ENCODE data around the gene MATN1.

MATN1 gene

DNA sequence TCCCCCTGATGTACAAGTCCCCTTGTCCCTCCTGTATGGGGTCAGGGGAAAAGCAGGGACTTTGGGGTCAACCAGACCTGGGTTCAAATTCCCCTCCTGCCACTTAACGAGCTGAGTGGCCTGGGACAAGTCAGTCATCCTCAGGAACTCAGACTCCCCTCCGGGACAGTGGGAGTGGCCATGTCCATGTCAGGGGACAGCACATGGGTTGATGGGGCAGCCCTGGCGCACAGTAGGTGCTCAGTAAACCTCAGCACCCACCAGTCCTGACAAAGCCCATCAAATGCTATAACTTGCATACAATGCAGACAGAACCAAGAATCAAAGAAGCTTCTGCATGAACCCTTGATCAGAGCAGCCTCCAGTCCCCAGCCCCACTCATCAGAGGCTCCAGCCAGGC, 30.0 kb downstream of the MATN1 start:
- Histone ChIP-seq H3K27me3 (ENCODE audit: insufficient read depth, low read length, poor library complexity, severe bottlenecking) (no peaks in the 10 kb centered on the region), H3K9me3 (ENCODE audit: insufficient read depth, low read depth, low read length) (no peaks in the 10 kb centered on the region), H3K4me3 (ENCODE audit: low read length, poor library complexity, severe bottlenecking) (no peak overlapping the region), H3K9me2 (replicated peaks; ENCODE audit: low read depth, low read length) (no peaks in the 10 kb centered on the region), H3F3A (ENCODE audit: low read depth) (no peaks in the 10 kb centered on the region), H4K20me1 (ENCODE audit: insufficient read depth, low read length, poor library complexity, severe bottlenecking) (no peaks in the 10 kb centered on the region), H3K79me2 (ENCODE audit: insufficient read depth, low read length) (no peaks in the 10 kb centered on the region), H3K4me2 (ENCODE audit: low read depth, low read length, poor library complexity, severe bottlenecking) (no peak overlapping the region), H3K9ac (ENCODE audit: low read depth, low read length, poor library complexity, severe bottlenecking) (no peak overlapping the region), H3K36me3 (ENCODE audit: insufficient read depth, low read length) (no peaks in the 10 kb centered on the region), H3K4me1 (ENCODE audit: insufficient read depth, low read length, poor library complexity, severe bottlenecking) (no peaks in the 10 kb centered on the region), H2AFZ (ENCODE audit: low read length) (no peak overlapping the region)
- TF ChIP-seq, protein P1, sequence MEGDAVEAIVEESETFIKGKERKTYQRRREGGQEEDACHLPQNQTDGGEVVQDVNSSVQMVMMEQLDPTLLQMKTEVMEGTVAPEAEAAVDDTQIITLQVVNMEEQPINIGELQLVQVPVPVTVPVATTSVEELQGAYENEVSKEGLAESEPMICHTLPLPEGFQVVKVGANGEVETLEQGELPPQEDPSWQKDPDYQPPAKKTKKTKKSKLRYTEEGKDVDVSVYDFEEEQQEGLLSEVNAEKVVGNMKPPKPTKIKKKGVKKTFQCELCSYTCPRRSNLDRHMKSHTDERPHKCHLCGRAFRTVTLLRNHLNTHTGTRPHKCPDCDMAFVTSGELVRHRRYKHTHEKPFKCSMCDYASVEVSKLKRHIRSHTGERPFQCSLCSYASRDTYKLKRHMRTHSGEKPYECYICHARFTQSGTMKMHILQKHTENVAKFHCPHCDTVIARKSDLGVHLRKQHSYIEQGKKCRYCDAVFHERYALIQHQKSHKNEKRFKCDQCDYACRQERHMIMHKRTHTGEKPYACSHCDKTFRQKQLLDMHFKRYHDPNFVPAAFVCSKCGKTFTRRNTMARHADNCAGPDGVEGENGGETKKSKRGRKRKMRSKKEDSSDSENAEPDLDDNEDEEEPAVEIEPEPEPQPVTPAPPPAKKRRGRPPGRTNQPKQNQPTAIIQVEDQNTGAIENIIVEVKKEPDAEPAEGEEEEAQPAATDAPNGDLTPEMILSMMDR (conservative IDR thresholded peaks at IDR 0.05; ENCODE audit: low read length) = no peak
- TF ChIP-seq EZH2phosphoT487 (IDR thresholded peaks at IDR 0.05; ENCODE audit: borderline replicate concordance) = no peak

GRCh38 chr1:30692948-30693301, 30.5 kb downstream of the MATN1 start:
- Histone ChIP-seq H3K4me2 (ENCODE audit: low read depth, low read length, poor library complexity, severe bottlenecking) (no peak overlapping the region), H3K36me3 (ENCODE audit: insufficient read depth, low read length) (no peaks in the 10 kb centered on the region), H3F3A (ENCODE audit: low read depth) (no peaks in the 10 kb centered on the region), H3K4me3 (ENCODE audit: low read length, poor library complexity, severe bottlenecking) (no peak overlapping the region), H3K79me2 (ENCODE audit: insufficient read depth, low read length) (no peaks in the 10 kb centered on the region), H3K4me1 (ENCODE audit: insufficient read depth, low read length, poor library complexity, severe bottlenecking) (no peaks in the 10 kb centered on the region), H2AFZ (ENCODE audit: low read length) (no peak overlapping the region), H4K20me1 (ENCODE audit: insufficient read depth, low read length, poor library complexity, severe bottlenecking) (no peaks in the 10 kb centered on the region), H3K9me3 (ENCODE audit: insufficient read depth, low read depth, low read length) (no peaks in the 10 kb centered on the region), H3K27me3 (ENCODE audit: insufficient read depth, low read length, poor library complexity, severe bottlenecking) (no peaks in the 10 kb centered on the region), H3K9me2 (replicated peaks; ENCODE audit: low read depth, low read length) (no peaks in the 10 kb centered on the region), H3K9ac (ENCODE audit: low read depth, low read length, poor library complexity, severe bottlenecking) (no peak overlapping the region)
- TF ChIP-seq EZH2phosphoT487 (IDR thresholded peaks at IDR 0.05; ENCODE audit: borderline replicate concordance) = no peak
- TF ChIP-seq, protein P1 (conservative IDR thresholded peaks at IDR 0.05; ENCODE audit: low read length) = no peak

- no peak overlapping the region for H2AFZ ChIP-seq (ENCODE audit: low read length)
- no peaks in the 10 kb centered on the region for H3K79me2 ChIP-seq (ENCODE audit: insufficient read depth, low read length)
- H3K4me1 ChIP-seq (ENCODE audit: insufficient read depth, low read length, poor library complexity, severe bottlenecking) = no peaks in the 10 kb centered on the region
- no peaks in the 10 kb centered on the region for H3K27me3 ChIP-seq (ENCODE audit: insufficient read depth, low read length, poor library complexity, severe bottlenecking)
- TF ChIP-seq, protein P1 (conservative IDR thresholded peaks at IDR 0.05; ENCODE audit: low read length) = no peak
- no peak for TF ChIP-seq EZH2phosphoT487 (IDR thresholded peaks at IDR 0.05; ENCODE audit: borderline replicate concordance)
- H3K4me2 ChIP-seq (ENCODE audit: low read depth, low read length, poor library complexity, severe bottlenecking) = no peak overlapping the region
- H3F3A ChIP-seq (ENCODE audit: low read depth) = no peaks in the 10 kb centered on the region
- no peak overlapping the region for H3K9ac ChIP-seq (ENCODE audit: low read depth, low read length, poor library complexity, severe bottlenecking)
- no peaks in the 10 kb centered on the region for H4K20me1 ChIP-seq (ENCODE audit: insufficient read depth, low read length, poor library complexity, severe bottlenecking)
- H3K36me3 ChIP-seq (ENCODE audit: insufficient read depth, low read length) = no peaks in the 10 kb centered on the region
- H3K9me2 ChIP-seq (replicated peaks; ENCODE audit: low read depth, low read length) = no peaks in the 10 kb centered on the region
- no peaks in the 10 kb centered on the region for H3K9me3 ChIP-seq (ENCODE audit: insufficient read depth, low read depth, low read length)
- H3K4me3 ChIP-seq (ENCODE audit: low read length, poor library complexity, severe bottlenecking) = no peak overlapping the region
These were observed 31.0 kb downstream of the MATN1 start for GRCh38 chr1:30692201-30692947.

Measured in Loucy (cell line).